Measurements from ENCODE around the gene HPCAL4. TPM values are rescaled to one million over a fixed set of nuclear protein-coding genes. Genes with fewer than 3 reads are reported as not detected.
A peak's percentile ranks its signal among the peaks of the same experiment; 100 is the strongest.

The HPCAL4 gene
- total RNA-seq, 4 donors from 2014 or later = 0.11 to 0.83 (median 0.29) TPM

GRCh38 chr1:39645411-39646043, 45.7 kb downstream of the HPCAL4 start:
- WGBS, 2 donors = 62 to 76% methylated on average over 3 of the region's 3 CpGs
- H3K4me3 ChIP-seq (replicated peaks in 1 of 3) = no peak overlapping the region
- H3K27ac ChIP-seq = no peak overlapping the region
- intact Hi-C loops (cut with DNase I) = no loop called here
- no peaks in the 10 kb centered on the region for H3K9me3 ChIP-seq
- H3K27me3 ChIP-seq = no peaks in the 10 kb centered on the region
- no peaks in the 10 kb centered on the region for H3K4me1 ChIP-seq
- H3K36me3 ChIP-seq = no peaks in the 10 kb centered on the region
- DNase-seq = peak; percentile 29 to 56
- TF ChIP-seq CTCF (IDR thresholded peaks at IDR 0.05) = no peak
- no peak for TF ChIP-seq POLR2A (IDR thresholded peaks at IDR 0.05)

GRCh38 chr1:39643705-39644104, 47.5 kb downstream of the HPCAL4 start:
- Histone ChIP-seq H3K27me3 (no peaks in the 10 kb centered on the region), H3K36me3 (no peaks in the 10 kb centered on the region), H3K4me3 (replicated peaks in 1 of 3) (no peak overlapping the region), H3K4me1 (peaks cover 0 to 12% of the 10 kb centered on the region in 2 donors), H3K27ac (no peak overlapping the region), H3K9me3 (no peaks in the 10 kb centered on the region)
- WGBS, 2 donors = 88 to 89% methylated on average over 3 of the region's 3 CpGs
- no peak for DNase-seq
- intact Hi-C loops (cut with DNase I) = no loop called here
- no peak for TF ChIP-seq POLR2A (IDR thresholded peaks at IDR 0.05)
- no peak for TF ChIP-seq CTCF (IDR thresholded peaks at IDR 0.05)

- peaks cover 0 to 12% of the 10 kb centered on the region in 2 donors for H3K4me1 ChIP-seq
- 68 to 73% methylated on average over 4 of the region's 4 CpGs for WGBS, 2 donors
- no peaks in the 10 kb centered on the region for H3K27me3 ChIP-seq
- H3K27ac ChIP-seq = no peak overlapping the region
- H3K36me3 ChIP-seq = no peaks in the 10 kb centered on the region
- no peak for DNase-seq
- TF ChIP-seq POLR2A (IDR thresholded peaks at IDR 0.05) = no peak
- H3K4me3 ChIP-seq (replicated peaks in 1 of 3) = no peak overlapping the region
- H3K9me3 ChIP-seq = no peaks in the 10 kb centered on the region
- intact Hi-C loops (cut with DNase I) = no loop called here
Observed at GRCh38 chr1:39642796-39643195, 48.4 kb downstream of the HPCAL4 start.

GRCh38 chr1:39640861-39641260, 50.4 kb downstream of the HPCAL4 start:
- no peak for DNase-seq
- intact Hi-C loops (cut with DNase I) = no loop called here
- Histone ChIP-seq H3K9me3 (no peaks in the 10 kb centered on the region), H3K27ac (no peak overlapping the region), H3K27me3 (no peaks in the 10 kb centered on the region), H3K36me3 (no peaks in the 10 kb centered on the region), H3K4me3 (replicated peaks in 1 of 3) (no peak overlapping the region), H3K4me1 (peaks cover 0 to 12% of the 10 kb centered on the region in 2 donors)
- TF ChIP-seq CTCF (IDR thresholded peaks at IDR 0.05) = no peak
- no peak for TF ChIP-seq POLR2A (IDR thresholded peaks at IDR 0.05)
- 93 to 97% methylated on average over 4 to 8 of the region's 8 CpGs for WGBS, 2 donors

GRCh38 chr1:39639305-39640130, 51.7 kb downstream of the HPCAL4 start, which contains the start of gene HEYL:
TSS of gene HEYL (minus strand) at chr1:39639643. CDS start at chr1:39639625, 18 bp downstream.
- Histone ChIP-seq H3K27ac (peak within 1 kb of the TSS in 1 of 3 donors; percentile 57), H3K27me3 (no peaks in the 10 kb centered on the region), H3K4me1 (peaks cover 0 to 12% of the 10 kb centered on the region in 2 donors), H3K36me3 (no peaks in the 10 kb centered on the region), H3K4me3 (replicated peaks in 1 of 3) (peak within 1 kb of the TSS in 1 of 3 donors; percentile 39), H3K9me3 (no peaks in the 10 kb centered on the region)
- TF ChIP-seq CTCF (IDR thresholded peaks at IDR 0.05) = peak in 1 of 6 experiments; percentile 27
- TF ChIP-seq POLR2A (IDR thresholded peaks at IDR 0.05) = no peak
- peak; percentile 48 to 61 for DNase-seq
- intact Hi-C loops (cut with DNase I) = no loop called here
- WGBS, 2 donors = 5% methylated on average over 15 of the region's 88 CpGs; no CpG with 5 or more reads in 1 of the 2 donors

Measured in thyroid gland (tissue), 4 donors.